ENCODE results near the gene KIAA0825.

Gene KIAA0825

GRCh38 chr5:94402096-94402495 is 216.3 kb downstream of the KIAA0825 start:
- intact Hi-C loops (cut with DNase I) = no loop called here
- no peak for DNase-seq

GRCh38 chr5:94397508-94397907 is 220.9 kb downstream of the KIAA0825 start:
- intact Hi-C loops (cut with DNase I) = no loop called here
- no peak for DNase-seq

- DNase-seq = no peak
- intact Hi-C loops (cut with DNase I) = no loop called here
Measured at GRCh38 chr5:94396687-94397086, 221.7 kb downstream of the KIAA0825 start.

DNA sequence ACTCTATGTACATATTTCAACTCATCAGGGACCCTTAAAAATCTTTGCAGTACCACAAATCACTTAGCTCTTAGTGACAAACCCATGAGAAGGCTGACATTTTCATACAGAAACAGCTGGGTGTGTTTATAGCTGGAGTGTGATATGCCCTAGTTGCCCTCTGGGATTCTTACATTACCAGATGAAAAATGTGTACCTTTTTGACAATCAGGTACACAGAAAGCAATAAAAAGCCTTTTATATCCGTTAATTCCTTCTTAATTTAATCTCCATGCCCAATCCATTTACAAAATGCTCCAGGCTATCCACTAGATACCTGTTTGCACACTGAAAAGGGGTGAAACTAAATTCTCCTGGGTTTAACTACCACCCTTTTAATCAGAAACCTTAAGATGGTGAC is 222.9 kb downstream of the KIAA0825 start:
- intact Hi-C loops (cut with DNase I) = no loop called here
- no peak for DNase-seq

GRCh38 chr5:94391996-94392395 is 226.4 kb downstream of the KIAA0825 start:
- DNase-seq = no peak
- intact Hi-C loops (cut with DNase I) = no loop called here

DNA sequence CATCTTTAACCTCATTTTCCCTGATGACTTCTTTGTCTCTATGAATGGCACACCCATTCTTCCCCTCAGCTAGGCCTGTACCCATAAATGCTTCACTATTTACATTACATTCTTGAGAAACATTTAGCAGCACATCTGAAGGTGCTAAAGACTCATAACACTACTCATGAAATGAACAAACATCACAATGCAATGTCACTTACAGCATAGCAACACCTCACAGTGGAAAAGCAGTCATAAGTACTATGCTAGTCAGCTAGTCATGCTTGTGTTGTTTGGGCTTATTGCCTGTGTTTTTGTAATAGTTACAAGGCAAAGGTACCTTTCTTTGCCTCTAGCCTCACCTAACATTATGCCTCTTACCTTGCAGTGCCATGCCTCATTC is 228.9 kb downstream of the KIAA0825 start:
- intact Hi-C loops (cut with DNase I) = no loop called here
- no peak for DNase-seq

DNA sequence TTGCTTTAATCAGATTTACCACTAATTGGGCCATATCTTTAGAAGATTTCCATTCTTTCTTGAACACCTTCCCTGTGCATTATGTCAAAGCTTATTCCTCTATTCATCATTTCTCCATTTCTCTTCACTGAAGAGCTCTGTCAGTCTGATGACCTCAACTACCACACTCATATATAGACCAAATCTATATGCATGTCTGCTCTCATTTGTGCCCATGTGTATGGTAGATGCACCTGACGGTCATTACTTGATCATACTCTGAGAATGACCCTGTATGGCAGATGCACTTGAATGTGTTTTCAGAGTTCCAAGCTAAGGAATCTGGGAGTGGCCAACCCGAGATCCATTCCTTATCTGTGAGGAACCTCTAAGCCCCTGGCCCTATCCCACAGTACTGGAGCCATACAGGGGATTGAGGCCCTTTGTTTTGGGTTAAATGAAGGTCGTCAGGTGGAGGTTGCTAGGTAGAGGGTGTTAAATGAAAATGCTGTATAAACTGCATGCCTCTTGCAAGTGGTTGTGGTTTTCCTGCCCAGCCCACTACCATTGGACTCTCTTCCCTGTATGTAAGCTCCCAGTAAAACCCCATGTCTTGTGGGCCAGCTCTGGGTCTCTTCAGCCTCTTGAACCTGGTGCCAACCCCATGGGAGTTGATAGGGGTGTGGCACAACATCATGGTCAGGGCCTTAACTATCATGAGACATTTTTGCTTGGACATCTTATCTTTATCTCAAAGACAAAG is 229.5 kb downstream of the KIAA0825 start:
- intact Hi-C loops (cut with DNase I) = no loop called here
- DNase-seq = no peak

- intact Hi-C loops (cut with DNase I) = no loop called here
- DNase-seq = no peak
Measured at GRCh38 chr5:94385767-94386166, 232.6 kb downstream of the KIAA0825 start.

DNA sequence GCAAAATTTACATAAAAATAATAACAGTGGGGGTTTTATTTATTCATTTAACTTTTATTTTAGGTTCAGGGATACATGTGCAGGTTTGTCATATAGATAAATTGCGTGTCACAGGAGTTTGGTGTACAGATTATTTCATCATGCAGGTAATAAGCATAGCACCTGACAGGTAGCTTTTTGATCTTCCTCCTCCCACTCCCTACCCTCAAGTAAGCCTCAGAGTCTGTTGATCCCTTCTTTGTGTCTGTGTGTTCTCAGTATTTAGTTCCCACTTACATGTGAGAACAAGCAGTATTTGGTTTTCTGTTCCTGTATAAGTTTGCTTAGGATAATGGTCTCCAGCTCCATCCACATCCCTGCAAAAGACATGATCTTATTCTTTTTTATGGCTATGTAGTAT is 240.3 kb downstream of the KIAA0825 start:
- intact Hi-C loops (cut with DNase I) = no loop called here
- no peak for DNase-seq

DNA sequence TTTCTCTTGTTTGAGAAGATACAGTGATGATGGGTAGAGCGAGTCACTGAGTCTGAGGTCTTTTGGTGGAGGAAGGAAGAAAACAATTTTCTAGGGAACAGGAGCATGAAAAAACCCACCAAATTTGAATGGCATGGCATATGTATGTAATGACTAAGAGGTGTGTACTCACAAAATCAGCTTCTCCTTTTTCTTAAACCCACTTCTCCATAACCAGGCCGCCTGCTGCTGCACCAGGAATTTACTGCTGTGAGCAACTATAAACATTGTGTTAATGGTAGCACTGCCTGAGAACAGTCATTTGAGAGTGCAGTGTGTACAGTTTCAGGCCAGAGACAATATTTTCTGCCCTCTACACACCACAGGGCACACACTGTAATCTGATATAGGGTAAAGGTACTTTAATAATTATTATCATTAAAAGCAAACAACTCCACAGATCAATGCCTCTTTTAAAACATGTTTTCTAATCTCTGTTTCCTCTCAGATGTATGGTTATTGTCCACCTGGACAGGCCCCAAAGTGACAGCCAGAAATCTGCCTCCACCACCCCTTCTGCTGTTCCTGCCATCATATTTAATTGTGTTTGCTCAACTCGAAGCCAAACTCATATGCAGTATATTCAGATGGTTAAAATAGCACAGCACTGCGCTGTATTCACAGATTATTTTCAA is 241.6 kb downstream of the KIAA0825 start:
- no peak for DNase-seq
- intact Hi-C loops (cut with DNase I) = no loop called here

DNA sequence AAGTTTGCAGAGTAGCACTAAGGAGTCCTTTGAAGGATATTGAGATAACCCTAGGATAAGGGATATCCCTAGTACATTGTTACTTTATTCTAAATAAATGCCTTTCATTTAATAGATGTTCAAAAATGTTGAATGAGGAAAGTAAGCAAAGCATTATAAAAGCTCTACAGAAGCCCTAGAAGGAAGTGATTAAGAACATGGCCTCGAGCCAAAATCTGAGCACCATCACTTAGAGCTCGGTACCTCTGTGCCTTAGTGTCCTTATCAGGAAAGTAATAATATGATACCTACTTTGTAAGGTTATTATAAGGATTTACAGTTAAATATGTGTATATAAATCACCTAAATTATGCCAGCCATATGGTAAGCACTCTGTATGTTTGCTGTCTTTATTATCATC is 242.6 kb downstream of the KIAA0825 start:
- no peak for DNase-seq
- intact Hi-C loops (cut with DNase I) = no loop called here

- intact Hi-C loops (cut with DNase I) = no loop called here
- DNase-seq = no peak
Measured at GRCh38 chr5:94374336-94374735, 244.1 kb downstream of the KIAA0825 start.

GRCh38 chr5:94367900-94368299 is 250.5 kb downstream of the KIAA0825 start:
- DNase-seq = no peak
- intact Hi-C loops (cut with DNase I) = no loop called here

- DNase-seq = no peak
- intact Hi-C loops (cut with DNase I) = no loop called here
Measured at GRCh38 chr5:94366811-94367210, 251.6 kb downstream of the KIAA0825 start.

DNA sequence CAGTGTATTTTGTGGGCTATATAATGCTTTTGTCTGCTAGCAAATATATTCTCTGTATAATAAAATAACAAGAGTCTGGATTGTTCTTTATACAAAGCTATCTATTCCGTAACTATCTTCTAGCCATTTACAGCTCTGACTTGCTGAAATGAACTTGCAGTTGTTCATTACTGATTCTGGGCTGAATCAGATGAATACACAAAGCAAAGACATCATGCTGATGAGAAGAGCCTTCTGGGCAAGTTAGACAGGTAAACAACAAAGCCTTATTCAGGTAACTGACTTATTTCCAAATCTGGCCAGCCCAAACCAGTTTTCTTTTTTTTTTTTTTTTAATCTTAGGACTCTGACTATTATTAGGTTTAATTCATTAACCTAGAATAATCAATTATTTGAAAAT is 255.5 kb downstream of the KIAA0825 start:
- intact Hi-C loops (cut with DNase I) = no loop called here
- no peak for DNase-seq

- intact Hi-C loops (cut with DNase I) = no loop called here
- no peak for DNase-seq
Measured at GRCh38 chr5:94361832-94362796, 256.3 kb downstream of the KIAA0825 start.

DNA sequence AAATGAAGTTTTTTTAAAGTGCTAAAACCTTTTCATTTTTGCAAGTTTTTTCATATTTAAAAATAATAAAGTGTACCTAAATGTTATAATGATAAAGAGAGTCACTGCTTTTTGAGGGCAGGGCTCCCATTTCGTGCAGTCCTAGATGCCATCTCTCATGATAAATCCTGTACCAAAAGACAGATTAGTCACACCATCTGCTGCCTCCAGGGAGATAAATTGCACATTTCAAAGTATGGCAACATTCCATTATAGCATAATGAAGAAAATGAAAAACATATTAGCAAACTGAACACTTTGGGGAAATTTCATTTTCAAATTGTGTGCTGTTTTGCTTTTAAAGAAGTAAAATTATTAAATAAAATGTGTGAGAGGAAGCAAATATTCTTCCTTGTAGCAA is 257.2 kb downstream of the KIAA0825 start:
- no peak for DNase-seq
- intact Hi-C loops (cut with DNase I) = no loop called here

GRCh38 chr5:94360382-94361130 is 257.8 kb downstream of the KIAA0825 start:
- DNase-seq = no peak
- intact Hi-C loops (cut with DNase I) = no loop called here

GRCh38 chr5:94359880-94360279 is 258.5 kb downstream of the KIAA0825 start:
- DNase-seq = no peak
- intact Hi-C loops (cut with DNase I) = no loop called here
